ENCODE data around the gene RAC2. TPM values are rescaled to one million over a fixed set of nuclear protein-coding genes. Genes with fewer than 3 reads are reported as not detected.
A peak's percentile ranks its signal among the peaks of the same experiment; 100 is the strongest.

Gene RAC2
- polyA plus RNA-seq, 2 of the 4 experiments (the other 2 are of a cell fraction): 0.05 TPM; not detected in 1

- Histone ChIP-seq H3K4me1 (peaks cover 26% of the 10 kb centered on the region), H3K27ac (no peak overlapping the region; a peak in 1 of 6 replicates), H3K4me3 (no peak overlapping the region), H3K4me2 (no peak overlapping the region), H3K9me3 (no peaks in the 10 kb centered on the region)
- no peak for ATAC-seq
- WGBS (ENCODE audit: missing lambda C conversion rate): 89% methylated on average over 21 of the region's 21 CpGs
- FAIRE-seq: no peak
- POLR2A ChIA-PET: no interaction called here
- no peak for DNase-seq (ENCODE audit: low read depth in 1 of 2, low spot score in 1 of 2)
- CTCF ChIA-PET: interaction anchor here (1.3 to 4.6 kb wide), 2 partner anchors 9 to 29 kb away, joined by 5 to 30 read pairs; no protein-coding TSS in a partner anchor
- TF ChIP-seq KDM1A (IDR thresholded peaks at IDR 0.05; ENCODE audit: low read depth) (no peak), ESRRA (IDR thresholded peaks at IDR 0.05; ENCODE audit: borderline replicate concordance, low read length) (no peak)
Measured at GRCh38 chr22:37231406-37232139, 12.5 kb downstream of the RAC2 start.

GRCh38 chr22:37230673-37231405 lies 13.2 kb downstream of the RAC2 start:
- Histone ChIP-seq H3K9me3 (no peaks in the 10 kb centered on the region), H3K4me2 (no peak overlapping the region), H3K27ac (peak overlapping the region in 1 of 2 experiments; percentile 81; a peak in 3 of 6 replicates), H3K4me1 (peaks cover 26% of the 10 kb centered on the region), H3K4me3 (no peak overlapping the region)
- DNase-seq (ENCODE audit: low read depth in 1 of 2, low spot score in 1 of 2) (no peak), FAIRE-seq (no peak), ATAC-seq (no peak)
- TF ChIP-seq E2F6 (IDR thresholded peaks at IDR 0.05; ENCODE audit: borderline replicate concordance, low read depth) (no peak), USF2 (IDR thresholded peaks at IDR 0.05) (no peak), BCL3 (IDR thresholded peaks at IDR 0.05) (no peak), CHD2 (IDR thresholded peaks at IDR 0.05; ENCODE audit: low read length, partially characterized antibody) (no peak), MAFK (IDR thresholded peaks at IDR 0.05; ENCODE audit: partially characterized antibody) (no peak), ZFP36 (IDR thresholded peaks at IDR 0.05; ENCODE audit: borderline replicate concordance, partially characterized antibody) (peak; percentile 90), RNF2 (IDR thresholded peaks at IDR 0.05; ENCODE audit: borderline replicate concordance, low read depth) (no peak), EHMT2 (IDR thresholded peaks at IDR 0.05; ENCODE audit: low read depth) (no peak)
- ChIA-PET POLR2A (no interaction called here), CTCF (interaction anchor here (0.6 to 4.6 kb wide), 3 partner anchors 10 to 1209 kb away, joined by 3 to 30 read pairs (median 5); no protein-coding TSS in a partner anchor)
- 77% methylated on average over 5 of the region's 14 CpGs for WGBS (ENCODE audit: missing lambda C conversion rate)

GRCh38 chr22:37229805-37230672 lies 14.0 kb downstream of the RAC2 start:
- H3K27ac ChIP-seq: peak overlapping the region in 1 of 2 experiments; percentile 81; a peak in 3 of 6 replicates
- no peaks in the 10 kb centered on the region for H3K9me3 ChIP-seq
- H3K4me2 ChIP-seq: peak overlapping the region; percentile 46; the same call in 1 of the 3 replicates
- DNase-seq (ENCODE audit: low read depth in 1 of 2, low spot score in 1 of 2): no peak
- FAIRE-seq: no peak
- no peak for TF ChIP-seq NR3C1 (IDR thresholded peaks at IDR 0.05)
- peak; percentile 85 for TF ChIP-seq ZFP36 (IDR thresholded peaks at IDR 0.05; ENCODE audit: borderline replicate concordance, partially characterized antibody)
- CTCF ChIA-PET: interaction anchor here (0.5 to 4.6 kb wide), 3 partner anchors 23 to 1208 kb away, joined by 3 to 30 read pairs (median 3); no protein-coding TSS in a partner anchor
- WGBS (ENCODE audit: missing lambda C conversion rate): 45% methylated on average over 3 of the region's 8 CpGs
- ATAC-seq: peak in 1 of 2 experiments; percentile 6; a peak in 1 of 6 replicates
- POLR2A ChIA-PET: no interaction called here
- no peak overlapping the region for H3K4me3 ChIP-seq
- peaks cover 26% of the 10 kb centered on the region for H3K4me1 ChIP-seq
